Adrenal gland (tissue), 12 donors: ENCODE results near the gene ZNF628. TPM values are rescaled to one million over a fixed set of nuclear protein-coding genes. Genes with fewer than 3 reads are reported as not detected.

Experiments
- DNase-seq, 7 donors: peaks; one replicate each; pipeline ENCODE4 v3.0.0-alpha.2; 2019 to 2020
- H3K27ac ChIP-seq, 5 donors: fragments of 200-600 bp; sonication (generic) in 4 of 5; 1 replicate in 3 of 5; 2 replicates in 2 of 5; pipeline versions ENCODE4 v1.5.1 to v1.8.0; 2016 to 2020; ENCODE audit warnings: mild to moderate bottlenecking in 1 of 5
- H3K27me3 ChIP-seq: fragments of 200-600 bp; 2 replicates; pipeline ENCODE4 v1.8.0; 2021
- H3K36me3 ChIP-seq, 2 donors: fragments of 200-600 bp; replicated peaks in 1 of 2; 1 replicate in 1 of 2; 2 replicates in 1 of 2; pipeline versions ENCODE4 v1.5.1 to v1.8.0; 2018 to 2022
- H3K4me1 ChIP-seq, 2 donors: fragments of 200-600 bp; replicated peaks in 1 of 2; 1 replicate in 1 of 2; 2 replicates in 1 of 2; pipeline versions ENCODE4 v1.5.1 to v1.8.0; 2018 to 2021
- H3K4me3 ChIP-seq, 4 donors: fragments of 200-600 bp; sonication (generic) in 3 of 4; one replicate each; pipeline ENCODE4 v1.5.1; 2016 to 2018
- H3K9me3 ChIP-seq, 3 donors: fragments of 200-600 bp; sonication (generic) in 1 of 3; replicated peaks in 1 of 3; 1 replicate in 2 of 3; 2 replicates in 1 of 3; pipeline versions ENCODE4 v1.5.1 to v1.8.0; 2016 to 2021
- POLR2A ChIP-seq, 2 donors: fragments of 450-650 bp; IDR thresholded peaks; one replicate each; pipeline ENCODE4 v1.6.1; 2017; ENCODE audit warnings: antibody characterized with exemption in 2 of 2, mild to moderate bottlenecking in 2 of 2, moderate library complexity in 1 of 2
- WGBS, 4 donors: extraction: QIAGEN DNeasy Blood & Tissue Kit in 2 of 4; methylation state at CpG; one replicate each; pipeline versions ENCODE4 v1.1.5 to v1.1.7; 2013 to 2017; 5-methylcytosine and 5-hydroxymethylcytosine counted together
- intact Hi-C, 2 donors: fragments of 100-400 bp; cut with DNase I; formaldehyde crosslinking; loops; one replicate each; pipeline versions ENCODE4 v1.14.1 to v1.15.0; 2022 to 2023
- polyA plus RNA-seq, 3 donors: library from polyadenylated mRNA; stranded (reverse); fragments of 200-250 nt in 2 of 3; fragments of 350-450 nt in 1 of 3; fragmentation: Illumina TruSeq in 1 of 3; extraction: RNeasy Lipid Tissue Mini Kit (QIAGEN cat#74804) in 1 of 3; gene quantifications; one replicate each; pipeline ENCODE4 v1.2.3, GENCODE V29; 2013 to 2014
- total RNA-seq, 9 donors: library from RNA; depleted of rRNA in 4 of 9; stranded (reverse); fragments of >200 nt in 4 of 9; fragments of 120-200 nt in 1 of 9; fragmentation: NEBNext Ultra II Directional in 1 of 9; extraction: Animal tissue kit (Norgen Biotek cat#: 25700) in 1 of 9; gene quantifications; one replicate each; pipeline versions ENCODE4 v1.1.0 to v1.2.4, GENCODE V29; 2013 to 2023
- TF ChIP-seq, protein P1 (sequence below), 6 experiments: fragments of 450-650 bp in 4 of 6; fragments of 200-600 bp in 2 of 6; sonication (generic) in 1 of 6; IDR thresholded peaks; 1 replicate in 5 of 6; 2 replicates in 1 of 6; pipeline versions ENCODE4 v1.5.1 to v1.8.0; 2016 to 2021; ENCODE audit warnings: antibody characterized with exemption in 6 of 6, mild to moderate bottlenecking in 2 of 6, moderate library complexity in 1 of 6
- donor health status: healthy with polysubstance abuse.
- donor health status: Bipolar disorder and iron deficiency.
- donor health status: DM: yes; HTN: yes; CAD: no.
- donor health status: DM: no; HTN: no; CAD: no.
- donor health status: DM: no; HTN: no; CAD: no.
- donor health status: DM: yes; HTN: yes; CAD: no.

Gene ZNF628
- total and polyA plus RNA-seq, 12 donors: 0.04 to 27.9 (median 7.7) TPM

DNA sequence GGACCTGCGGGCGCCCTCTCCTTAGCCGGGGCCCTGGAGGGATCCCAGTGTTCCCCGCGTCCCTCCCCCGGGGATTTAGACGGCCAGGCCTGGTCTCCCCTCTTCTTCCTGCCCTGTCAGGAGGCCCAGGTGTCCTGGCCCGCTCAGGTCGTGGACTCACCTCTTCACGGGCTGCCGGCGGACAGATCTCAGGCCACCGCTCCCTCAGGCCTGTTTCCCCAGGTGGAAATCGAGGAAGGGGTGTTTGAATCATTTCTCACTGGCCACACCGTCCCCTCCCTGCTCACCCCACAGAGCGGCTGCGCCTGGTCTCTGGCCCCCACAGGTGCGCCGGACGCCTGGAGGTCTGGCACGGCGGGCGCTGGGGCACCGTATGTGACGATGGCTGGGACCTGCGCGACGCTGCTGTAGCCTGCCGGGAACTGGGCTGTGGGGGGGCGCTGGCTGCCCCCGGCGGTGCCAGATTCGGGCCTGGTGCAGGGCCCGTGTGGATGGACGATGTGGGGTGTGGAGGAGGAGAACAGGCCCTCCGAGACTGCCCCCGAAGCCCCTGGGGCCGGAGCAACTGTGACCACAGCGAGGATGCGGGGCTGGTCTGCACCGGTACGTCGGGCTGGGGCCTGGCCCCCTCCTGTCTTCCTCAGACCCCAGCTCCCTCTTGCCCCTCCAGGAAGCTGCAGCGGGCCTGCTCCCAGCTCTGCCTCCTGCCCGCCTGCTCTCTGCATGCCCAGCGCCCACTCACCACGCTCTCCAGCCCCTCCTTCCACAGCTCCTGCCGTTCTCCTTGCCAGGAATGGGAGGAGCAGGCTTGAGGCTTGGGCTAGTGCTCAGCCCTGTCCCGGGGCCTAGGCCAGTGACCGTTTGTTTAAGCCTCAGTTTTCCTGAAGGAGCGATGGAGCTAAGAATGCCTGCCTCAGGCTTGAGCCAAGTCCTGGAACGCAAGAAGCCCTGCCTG lies 14.3 kb downstream of the ZNF628 start:
- intact Hi-C loops: no loop called here
- no peak overlapping the region for H3K27ac ChIP-seq
- H3K36me3 ChIP-seq: no peaks in the 10 kb centered on the region
- no peaks in the 10 kb centered on the region for H3K27me3 ChIP-seq
- H3K4me3 ChIP-seq: no peak overlapping the region
- DNase-seq: no peak
- H3K4me1 ChIP-seq: peaks cover 22 to 24% of the 10 kb centered on the region in 2 donors
- 81 to 86% (median 84%) methylated on average over 13 to 52 of the region's 52 CpGs for WGBS, 4 donors
- H3K9me3 ChIP-seq: no peaks in the 10 kb centered on the region
- TF ChIP-seq POLR2A (IDR thresholded peaks at IDR 0.05): no peak
- TF ChIP-seq, protein P1, sequence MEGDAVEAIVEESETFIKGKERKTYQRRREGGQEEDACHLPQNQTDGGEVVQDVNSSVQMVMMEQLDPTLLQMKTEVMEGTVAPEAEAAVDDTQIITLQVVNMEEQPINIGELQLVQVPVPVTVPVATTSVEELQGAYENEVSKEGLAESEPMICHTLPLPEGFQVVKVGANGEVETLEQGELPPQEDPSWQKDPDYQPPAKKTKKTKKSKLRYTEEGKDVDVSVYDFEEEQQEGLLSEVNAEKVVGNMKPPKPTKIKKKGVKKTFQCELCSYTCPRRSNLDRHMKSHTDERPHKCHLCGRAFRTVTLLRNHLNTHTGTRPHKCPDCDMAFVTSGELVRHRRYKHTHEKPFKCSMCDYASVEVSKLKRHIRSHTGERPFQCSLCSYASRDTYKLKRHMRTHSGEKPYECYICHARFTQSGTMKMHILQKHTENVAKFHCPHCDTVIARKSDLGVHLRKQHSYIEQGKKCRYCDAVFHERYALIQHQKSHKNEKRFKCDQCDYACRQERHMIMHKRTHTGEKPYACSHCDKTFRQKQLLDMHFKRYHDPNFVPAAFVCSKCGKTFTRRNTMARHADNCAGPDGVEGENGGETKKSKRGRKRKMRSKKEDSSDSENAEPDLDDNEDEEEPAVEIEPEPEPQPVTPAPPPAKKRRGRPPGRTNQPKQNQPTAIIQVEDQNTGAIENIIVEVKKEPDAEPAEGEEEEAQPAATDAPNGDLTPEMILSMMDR (IDR thresholded peaks at IDR 0.05): no peak

DNA sequence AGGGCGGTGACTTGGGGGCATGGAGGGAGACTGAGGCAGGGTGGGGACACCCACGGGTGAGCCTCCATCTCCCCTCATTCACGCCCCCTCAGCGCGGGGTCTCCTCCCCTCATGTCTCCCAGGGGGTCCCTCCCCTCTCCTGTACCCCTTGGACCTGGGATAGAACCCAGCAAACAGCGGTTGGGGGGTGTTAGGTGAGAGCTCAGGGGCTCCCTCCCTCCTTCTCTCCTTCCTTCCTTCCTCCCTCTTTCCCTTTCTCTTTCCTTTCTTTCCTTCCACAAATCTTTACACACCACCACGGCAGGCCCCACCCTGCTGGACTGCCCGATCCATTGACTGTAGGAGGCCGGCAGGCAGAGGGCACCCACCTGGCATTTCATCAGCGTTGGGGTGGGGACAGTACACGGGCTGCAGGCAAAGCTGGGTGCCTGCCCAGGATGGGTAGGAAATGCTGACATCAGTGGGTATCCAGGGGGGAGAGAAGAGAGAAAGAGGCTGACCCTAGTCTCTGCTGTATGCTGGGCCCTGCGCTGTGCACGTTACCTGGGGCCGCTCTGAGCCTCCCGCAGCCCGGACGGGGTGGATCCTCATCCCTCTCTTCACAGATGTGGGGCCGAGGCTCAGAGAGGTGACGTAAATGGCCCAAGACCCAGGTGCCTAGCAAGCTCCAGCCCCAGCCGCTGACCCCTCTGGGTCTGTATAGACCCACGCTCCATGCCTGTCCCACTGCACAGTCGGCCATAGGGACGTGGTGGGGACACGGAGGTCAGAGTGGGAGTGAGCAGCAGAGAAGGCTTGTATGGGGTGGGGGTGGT lies 15.3 kb downstream of the ZNF628 start:
- Histone ChIP-seq H3K27me3 (no peaks in the 10 kb centered on the region), H3K4me1 (peaks cover 12 to 14% of the 10 kb centered on the region in 2 donors), H3K4me3 (no peak overlapping the region), H3K9me3 (no peaks in the 10 kb centered on the region), H3K36me3 (no peaks in the 10 kb centered on the region), H3K27ac (no peak overlapping the region)
- WGBS, 4 donors: 67 to 80% (median 73%) methylated on average over 14 to 24 of the region's 24 CpGs
- no peak for TF ChIP-seq POLR2A (IDR thresholded peaks at IDR 0.05)
- TF ChIP-seq, protein P1 (IDR thresholded peaks at IDR 0.05): no peak
- no peak for DNase-seq
- intact Hi-C loops: no loop called here

DNA sequence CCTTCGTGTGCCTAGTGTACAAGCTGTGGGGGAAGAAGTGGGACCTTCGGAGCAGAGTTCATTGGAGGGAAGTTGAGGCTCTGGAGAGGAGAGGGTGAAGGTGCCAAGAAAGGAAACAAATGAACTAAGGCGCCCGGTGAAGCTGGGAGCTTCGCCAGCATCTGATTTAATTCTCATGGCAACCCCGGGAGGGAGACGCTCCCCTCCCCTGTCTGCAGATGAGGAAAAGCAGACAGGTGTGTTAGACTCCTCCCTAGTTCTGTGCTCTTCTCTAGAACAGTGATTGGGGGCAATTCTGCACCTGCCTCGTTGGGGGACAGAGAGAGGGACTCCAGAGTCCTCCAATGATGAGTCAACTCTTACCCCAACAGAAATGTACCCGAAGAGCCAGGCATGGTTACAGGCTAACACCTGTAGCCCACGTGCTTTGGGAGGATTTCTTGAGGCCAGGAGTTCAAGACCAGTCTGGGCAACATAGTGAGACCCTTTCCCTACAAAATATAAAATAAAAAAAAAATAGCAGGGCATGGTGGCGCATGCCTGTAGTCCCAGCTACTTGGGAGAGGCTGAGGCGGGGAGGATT lies 16.0 kb downstream of the ZNF628 start:
- WGBS, 4 donors: 46 to 56% (median 54%) methylated on average over 12 of the region's 12 CpGs
- Histone ChIP-seq H3K4me3 (no peak overlapping the region), H3K9me3 (no peaks in the 10 kb centered on the region), H3K36me3 (no peaks in the 10 kb centered on the region), H3K27ac (no peak overlapping the region), H3K27me3 (no peaks in the 10 kb centered on the region), H3K4me1 (peaks cover 5 to 7% of the 10 kb centered on the region in 2 donors)
- no peak for TF ChIP-seq POLR2A (IDR thresholded peaks at IDR 0.05)
- TF ChIP-seq, protein P1 (IDR thresholded peaks at IDR 0.05): no peak
- no peak for DNase-seq
- intact Hi-C loops: no loop called here
